GM20431 (cell line): ENCODE results near the gene B4GALT5.
"Not testable (repeated sequence)": the region's sequence is repeated elsewhere in the genome, so short reads cannot be mapped to it uniquely, and the experiment has no call there.

Experiments
- in situ Hi-C: fragments of 300-500 bp; cut with MseI, MboI; formaldehyde crosslinking; loops from one replicate; pipeline ENCODE4 v1.15.0; 2020; ENCODE audit warnings: low sequenced_read_pairs; ENCODE audit not compliant: unreplicated experiment

The B4GALT5 gene

DNA sequence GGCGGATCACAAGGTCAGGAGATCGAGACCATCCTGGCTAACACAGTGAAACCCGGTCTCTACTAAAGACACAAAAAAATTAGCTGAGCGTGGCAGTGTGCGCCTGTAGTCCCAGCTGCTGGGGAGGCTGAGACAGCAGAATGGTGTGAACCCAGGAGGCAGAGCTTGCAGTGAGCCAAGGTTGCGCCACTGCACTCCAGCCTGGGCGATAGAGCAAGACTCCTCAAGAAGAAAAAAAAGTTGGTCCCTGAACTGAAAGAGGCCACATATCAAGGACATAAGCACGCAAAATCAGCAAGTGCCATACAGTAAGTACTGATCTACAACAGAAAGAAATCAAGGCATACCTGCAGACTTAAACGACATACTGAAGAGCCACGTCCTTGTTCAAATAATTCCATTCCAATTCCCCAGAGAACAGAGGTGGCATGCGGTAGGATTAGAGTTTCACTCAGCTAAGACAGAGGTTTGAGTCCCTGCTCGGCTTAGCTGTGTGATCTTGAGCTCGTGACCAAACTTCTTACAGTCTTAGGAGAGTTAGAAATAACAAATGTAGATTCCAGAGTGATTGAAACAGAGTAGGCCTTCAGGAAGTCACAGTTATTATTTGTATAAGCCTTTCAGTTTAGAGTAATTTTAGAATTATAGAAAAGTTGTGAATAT lies 29.2 kb downstream of the B4GALT5 start:
- in situ Hi-C loops: no loop called here

- in situ Hi-C loops: no loop called here
These were observed 30.9 kb downstream of the B4GALT5 start for GRCh38 chr20:49682798-49683197.

- in situ Hi-C loops: no loop called here
These were observed 31.4 kb downstream of the B4GALT5 start for GRCh38 chr20:49682278-49682677.

- in situ Hi-C loops: no loop called here
These were observed 31.8 kb downstream of the B4GALT5 start for GRCh38 chr20:49681850-49682216.

DNA sequence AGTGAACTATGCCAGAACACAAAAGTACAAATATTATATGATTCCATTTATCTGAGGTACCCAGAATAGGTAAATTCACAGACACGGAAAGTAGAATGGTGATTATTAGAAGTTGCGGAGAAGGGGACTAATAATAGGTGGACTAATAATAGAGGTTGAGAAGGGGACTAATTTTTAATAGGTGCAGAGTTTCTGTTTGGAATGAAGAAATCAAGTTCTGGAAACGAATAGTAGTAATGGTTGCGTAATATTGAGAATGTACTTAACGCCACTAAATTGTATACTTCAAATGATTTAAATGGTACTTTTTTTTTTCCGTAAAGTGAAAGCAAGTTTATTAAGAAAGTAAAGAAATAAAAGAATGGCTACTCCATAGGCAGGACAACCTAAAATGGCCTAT lies 33.2 kb downstream of the B4GALT5 start:
- in situ Hi-C loops: no loop called here

DNA sequence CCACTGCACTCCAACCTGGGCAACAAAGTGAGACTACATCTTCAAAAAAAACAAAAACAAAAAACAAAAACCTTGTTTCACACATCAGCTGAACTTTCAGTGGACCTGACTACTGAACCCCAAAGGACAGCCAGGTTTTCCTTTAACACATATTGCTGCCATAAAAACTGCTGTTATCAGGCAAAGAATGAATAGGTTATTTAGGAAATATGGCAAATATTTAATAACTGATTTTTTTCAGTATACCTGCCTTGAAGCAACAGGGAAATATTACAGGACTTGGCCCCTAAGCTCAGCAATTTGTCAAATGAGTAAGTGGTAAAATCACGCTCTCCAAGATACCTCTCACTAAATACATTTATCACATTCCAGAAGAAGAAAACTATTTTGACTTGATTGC lies 34.0 kb downstream of the B4GALT5 start:
- in situ Hi-C loops: no loop called here

- in situ Hi-C loops: no loop called here
These were observed 35.6 kb downstream of the B4GALT5 start for GRCh38 chr20:49677777-49678758.

DNA sequence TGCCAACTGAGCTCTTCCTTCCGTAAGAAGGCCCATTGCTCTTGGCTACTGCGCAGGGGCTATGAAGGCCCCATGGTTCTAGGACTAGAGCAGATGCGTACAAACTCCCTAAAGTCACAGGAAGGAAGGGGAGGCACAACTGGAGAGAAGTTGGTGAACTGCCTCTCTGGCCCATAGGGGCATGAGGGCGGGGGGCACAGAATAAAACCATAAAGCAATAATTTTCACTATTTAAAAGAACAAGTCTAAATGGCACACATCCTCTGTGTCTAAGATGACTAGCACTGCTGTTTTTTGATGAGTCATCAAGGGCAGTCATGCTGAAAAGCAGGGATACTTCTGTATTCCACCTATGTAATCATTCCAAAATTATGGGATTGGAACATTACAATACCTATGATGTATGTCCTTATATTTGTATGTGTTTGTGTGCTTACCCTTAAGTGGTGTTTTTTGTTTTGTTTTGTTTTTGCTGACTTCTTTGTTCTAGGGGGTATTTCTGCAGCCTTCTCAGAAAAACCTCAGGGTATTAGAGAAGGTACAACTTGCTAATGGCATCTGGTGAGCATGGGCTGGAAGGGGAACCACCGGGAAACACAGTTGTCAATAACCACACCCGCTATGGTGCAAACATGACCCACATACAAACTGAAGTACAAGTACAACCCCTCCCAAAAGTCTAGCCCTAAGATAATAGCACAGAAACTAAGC lies 36.9 kb downstream of the B4GALT5 start:
- in situ Hi-C loops: no loop called here

DNA sequence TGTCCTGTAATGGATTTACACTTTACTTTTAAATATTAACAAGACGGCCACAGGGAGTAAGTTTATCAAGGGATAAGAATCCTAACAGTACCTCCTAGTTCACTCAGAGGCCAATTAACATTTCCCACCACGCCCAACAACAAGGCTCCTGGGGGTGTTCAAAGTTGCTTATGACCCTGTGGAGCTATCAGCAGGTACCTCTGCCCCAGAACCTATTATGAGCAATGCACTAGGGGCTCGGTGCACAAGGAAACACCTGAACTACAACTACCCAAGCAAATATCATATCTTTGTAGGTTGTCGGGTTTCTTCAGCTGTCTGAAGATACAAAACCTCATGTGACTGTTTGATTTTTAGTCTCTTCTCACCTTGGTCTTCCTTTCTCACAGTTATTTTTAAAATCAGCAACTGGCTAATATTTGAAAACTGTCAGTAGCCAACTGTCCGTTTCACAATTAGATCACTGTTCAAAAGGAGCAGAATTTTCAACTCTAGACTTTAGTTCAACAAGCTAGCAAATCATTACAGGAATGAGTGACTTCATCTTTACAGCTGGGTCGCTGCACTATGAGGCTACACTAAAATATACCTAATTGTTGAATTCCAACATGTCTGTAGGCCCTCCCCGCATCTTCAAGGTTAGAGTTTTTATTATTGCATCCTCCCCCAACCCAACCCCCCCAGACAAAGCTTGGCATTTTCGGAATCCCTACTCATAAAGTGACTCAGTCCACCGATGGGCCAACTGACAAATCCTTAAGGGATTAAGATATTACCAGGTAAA lies 38.1 kb downstream of the B4GALT5 start:
- in situ Hi-C loops: no loop called here

- in situ Hi-C loops: no loop called here
These were observed 39.0 kb downstream of the B4GALT5 start for GRCh38 chr20:49674383-49675352.

DNA sequence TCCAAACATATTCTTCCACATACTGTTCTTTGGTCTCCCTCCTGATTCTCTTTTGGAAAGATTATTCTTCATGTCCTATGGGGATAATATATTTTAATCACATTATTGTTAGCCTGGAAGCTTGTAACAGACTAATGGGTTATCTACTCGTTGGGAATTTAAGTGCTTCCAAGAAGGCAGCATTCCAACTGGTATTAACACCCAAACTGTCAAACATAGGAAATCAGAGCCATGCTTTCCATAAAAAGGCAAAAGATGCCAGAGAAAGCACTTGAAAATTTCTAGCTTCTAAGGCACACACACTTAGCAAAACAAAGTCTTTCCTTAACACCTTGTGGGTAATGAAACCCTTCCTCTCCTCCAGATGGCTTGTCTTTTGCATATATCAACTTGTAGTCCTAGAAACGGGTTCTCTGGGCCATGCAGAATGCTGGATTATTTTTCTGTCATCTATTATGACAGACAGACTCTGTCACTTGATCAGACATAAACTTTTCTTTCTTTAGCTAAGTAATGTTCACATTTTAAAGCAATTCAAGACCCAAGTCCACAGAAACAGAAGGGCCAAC lies 41.5 kb downstream of the B4GALT5 start:
- in situ Hi-C loops: no loop called here

- in situ Hi-C loops: no loop called here
These were observed 42.2 kb downstream of the B4GALT5 start for GRCh38 chr20:49671433-49671832.

GRCh38 chr20:49669601-49670189 lies 44.0 kb downstream of the B4GALT5 start:
- in situ Hi-C loops: no loop called here

DNA sequence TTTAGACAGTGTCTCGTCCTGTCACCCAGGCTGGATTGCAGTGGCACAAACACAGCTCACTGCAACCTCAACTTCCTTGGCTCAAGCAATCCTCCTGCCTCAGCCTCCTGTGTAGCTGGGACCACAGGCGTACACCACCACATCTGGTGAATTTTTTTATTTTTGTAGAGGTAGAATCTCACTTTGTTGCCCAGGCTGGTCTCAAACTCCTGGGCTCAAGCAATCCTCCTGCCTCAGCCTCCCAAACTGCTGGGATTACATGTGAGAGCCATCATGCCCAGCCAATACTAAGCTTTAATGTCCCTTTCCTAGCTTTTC lies 44.8 kb downstream of the B4GALT5 start:
- in situ Hi-C loops: not testable (repeated sequence)

- in situ Hi-C loops: no loop called here
These were observed 45.3 kb downstream of the B4GALT5 start for GRCh38 chr20:49668181-49668877.

DNA sequence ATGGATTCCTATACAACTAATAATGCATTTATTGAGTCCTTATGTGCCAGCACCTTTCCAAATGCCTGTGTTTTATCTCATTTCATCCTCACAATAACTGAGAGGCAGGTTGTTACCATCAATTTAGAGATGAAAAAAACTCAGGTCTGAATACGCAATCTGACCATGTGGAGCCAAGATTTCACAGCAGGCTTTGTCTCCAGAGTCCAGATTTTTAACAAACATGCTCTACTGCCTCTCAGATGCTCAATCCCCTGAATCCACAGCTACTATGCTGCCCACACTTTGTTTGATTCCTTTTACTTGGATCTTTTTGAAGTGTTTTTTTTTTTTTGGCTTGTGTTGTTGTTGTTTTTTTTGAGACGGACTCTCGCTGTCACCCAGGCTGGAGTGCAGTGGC lies 46.8 kb downstream of the B4GALT5 start:
- in situ Hi-C loops: no loop called here

DNA sequence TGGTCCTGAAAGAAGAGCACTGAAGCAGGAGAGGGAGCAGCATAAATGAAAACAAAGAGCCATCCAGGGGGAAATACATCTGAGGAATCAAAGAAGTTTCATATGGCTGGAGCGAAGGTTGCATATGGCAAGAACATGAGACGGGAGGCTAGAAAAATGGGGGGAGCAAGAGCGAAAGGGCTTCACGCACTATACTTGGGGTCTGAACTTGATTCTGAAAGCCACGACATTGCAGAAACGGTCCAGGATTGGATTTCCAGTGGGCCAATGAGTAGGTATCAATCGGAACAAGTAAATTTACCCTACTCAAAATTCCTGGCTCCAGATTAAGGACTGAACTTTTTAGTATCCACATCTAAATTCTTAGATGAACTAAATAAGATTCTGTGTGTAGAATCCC lies 47.9 kb downstream of the B4GALT5 start:
- in situ Hi-C loops: no loop called here
